ENCODE results near the gene WDR4. TPM values are rescaled to one million over a fixed set of nuclear protein-coding genes. Genes with fewer than 3 reads are reported as not detected.
"Not testable (repeated sequence)": the region's sequence is repeated elsewhere in the genome, so short reads cannot be mapped to it uniquely, and the experiment has no call there.

WDR4 gene
- polyA plus RNA-seq, 4 donors: 8.7 to 13.8 (median 9.6) TPM

- no peak for DNase-seq (ENCODE audit: low read depth in 4 of 4, low spot score in 3 of 4)
Observed at GRCh38 chr21:42829417-42829816, 49.9 kb downstream of the WDR4 start.

- no peak for DNase-seq (ENCODE audit: low read depth in 4 of 4, low spot score in 3 of 4)
Observed at GRCh38 chr21:42827588-42827987, 51.8 kb downstream of the WDR4 start.

- no peak for DNase-seq (ENCODE audit: low read depth in 4 of 4, low spot score in 3 of 4)
Observed at GRCh38 chr21:42820616-42821465, 58.5 kb downstream of the WDR4 start.

- no peak for DNase-seq (ENCODE audit: low read depth in 4 of 4, low spot score in 3 of 4)
Observed at GRCh38 chr21:42819861-42820615, 59.3 kb downstream of the WDR4 start.

- DNase-seq (ENCODE audit: low read depth in 4 of 4, low spot score in 3 of 4): peak; percentile 12 to 29 (median 16)
Observed at GRCh38 chr21:42818328-42818749, 61.0 kb downstream of the WDR4 start.

GRCh38 chr21:42815217-42815616, 64.1 kb downstream of the WDR4 start:
- no peak for DNase-seq (ENCODE audit: low read depth in 4 of 4, low spot score in 3 of 4)

- not testable (repeated sequence) for DNase-seq (ENCODE audit: low read depth in 4 of 4, low spot score in 3 of 4)
Observed at GRCh38 chr21:42812528-42813241, 66.7 kb downstream of the WDR4 start.

- DNase-seq (ENCODE audit: low read depth in 4 of 4, low spot score in 3 of 4): no peak
Observed at GRCh38 chr21:42811960-42812359, 67.4 kb downstream of the WDR4 start.

- no peak for DNase-seq (ENCODE audit: low read depth in 4 of 4, low spot score in 3 of 4)
Observed at GRCh38 chr21:42809577-42810475, 69.5 kb downstream of the WDR4 start.

GRCh38 chr21:42809171-42809570, 70.2 kb downstream of the WDR4 start:
- DNase-seq (ENCODE audit: low read depth in 4 of 4, low spot score in 3 of 4): no peak

GRCh38 chr21:42807938-42808613, 71.3 kb downstream of the WDR4 start:
- no peak for DNase-seq (ENCODE audit: low read depth in 4 of 4, low spot score in 3 of 4)

GRCh38 chr21:42807293-42807895, 71.9 kb downstream of the WDR4 start:
- DNase-seq (ENCODE audit: low read depth in 4 of 4, low spot score in 3 of 4): not testable (repeated sequence)

- DNase-seq (ENCODE audit: low read depth in 4 of 4, low spot score in 3 of 4): no peak
Observed at GRCh38 chr21:42806509-42807140, 72.7 kb downstream of the WDR4 start.

GRCh38 chr21:42801616-42802015, 77.7 kb downstream of the WDR4 start:
- not testable (repeated sequence) for DNase-seq (ENCODE audit: low read depth in 4 of 4, low spot score in 3 of 4)

GRCh38 chr21:42799948-42800347, 79.4 kb downstream of the WDR4 start:
- DNase-seq (ENCODE audit: low read depth in 4 of 4, low spot score in 3 of 4): no peak

GRCh38 chr21:42799516-42799915, 79.8 kb downstream of the WDR4 start:
- DNase-seq (ENCODE audit: low read depth in 4 of 4, low spot score in 3 of 4): no peak

All from right renal pelvis (tissue), 4 donors.